GM23338 (cell line): Measurements from ENCODE around the gene PTPRN2. TPM values are rescaled to one million over a fixed set of nuclear protein-coding genes. Genes with fewer than 3 reads are reported as not detected.

Experiments
- ATAC-seq: fragments of 200-7000 bp; cut with Tn5 transposase; 3 replicates; pipeline ENCODE4 v1.9.1; 2020
- DNase-seq: peaks from one replicate; pipeline ENCODE4 v3.0.0-alpha.2; 2015; ENCODE audit warnings: low spot score
- H2AFZ ChIP-seq: fragments of 200-600 bp; sonication (generic); 2 replicates; pipeline ENCODE4 v1.8.0; 2016; ENCODE audit warnings: antibody characterized with exemption, mild to moderate bottlenecking, moderate library complexity
- H3F3A ChIP-seq: fragments of 200-600 bp; sonication (generic); replicated peaks from 2 replicates; pipeline ENCODE4 v1.8.0; 2017; ENCODE audit warnings: antibody characterized with exemption, mixed run types, low read depth
- H3K27ac ChIP-seq: fragments of 200-600 bp; sonication (generic); 2 replicates; pipeline ENCODE4 v1.6.1; 2016; ENCODE audit warnings: low read depth
- H3K27me3 ChIP-seq: fragments of 200-600 bp; sonication (generic); 2 replicates; pipeline ENCODE4 v1.8.0; 2016; ENCODE audit warnings: mild to moderate bottlenecking, mixed run types, moderate library complexity; ENCODE audit not compliant: insufficient read depth
- H3K36me3 ChIP-seq: fragments of 200-600 bp; sonication (generic); 2 replicates; pipeline ENCODE4 v1.8.0; 2016; ENCODE audit warnings: mild to moderate bottlenecking; ENCODE audit not compliant: insufficient read depth
- H3K4me1 ChIP-seq: fragments of 200-600 bp; sonication (generic); 2 replicates; pipeline ENCODE4 v1.8.0; 2016; ENCODE audit warnings: mild to moderate bottlenecking, moderate library complexity; ENCODE audit not compliant: insufficient read depth
- H3K4me2 ChIP-seq: fragments of 200-600 bp; sonication (generic); 2 replicates; pipeline ENCODE4 v1.7.1; 2017; ENCODE audit warnings: mixed run types
- H3K4me3 ChIP-seq: fragments of 200-600 bp; sonication (generic); 2 replicates; pipeline ENCODE4 v1.6.1; 2016; ENCODE audit warnings: mixed run types
- H3K79me2 ChIP-seq: fragments of 200-600 bp; sonication (generic); replicated peaks from 2 replicates; pipeline ENCODE4 v1.8.0; 2017; ENCODE audit warnings: mild to moderate bottlenecking; ENCODE audit not compliant: insufficient read depth
- H3K9me2 ChIP-seq: fragments of 200-600 bp; sonication (generic); 2 replicates; pipeline ENCODE4 v1.8.0; 2017; ENCODE audit not compliant: insufficient read depth
- H4K20me1 ChIP-seq: fragments of 200-600 bp; sonication (generic); replicated peaks from 2 replicates; pipeline ENCODE4 v1.8.0; 2017; ENCODE audit warnings: mild to moderate bottlenecking; ENCODE audit not compliant: insufficient read depth
- H3K27ac Mint-ChIP-seq: 2 replicates; pipeline ENCODE4 v1.8.0; 2020; ENCODE audit warnings: inconsistent platforms, mild to moderate bottlenecking, moderate library complexity, mixed read lengths
- H3K27me3 Mint-ChIP-seq: 3 replicates; pipeline ENCODE4 v1.8.0; 2022; ENCODE audit warnings: low read depth, mild to moderate bottlenecking, moderate library complexity, mixed read lengths, inconsistent platforms; ENCODE audit not compliant: insufficient read depth, poor library complexity
- H3K36me3 Mint-ChIP-seq: 3 replicates; pipeline ENCODE4 v1.8.0; 2021; ENCODE audit warnings: low read depth, mild to moderate bottlenecking, inconsistent platforms, moderate library complexity, mixed read lengths
- H3K4me1 Mint-ChIP-seq: 3 replicates; pipeline ENCODE4 v1.8.0; 2020; ENCODE audit warnings: mild to moderate bottlenecking, inconsistent platforms, mixed read lengths
- H3K4me3 Mint-ChIP-seq: 3 replicates; pipeline ENCODE4 v1.8.0; 2021; ENCODE audit warnings: moderate library complexity, mild to moderate bottlenecking, inconsistent platforms, mixed read lengths
- H3K9me3 Mint-ChIP-seq: 3 replicates; pipeline ENCODE4 v1.8.0; 2020; ENCODE audit warnings: moderate library complexity, mild to moderate bottlenecking, inconsistent platforms, mixed read lengths
- CREB1 ChIP-seq: fragments of 250-450 bp; sonication (Bioruptor Pico); IDR thresholded peaks from 2 replicates; pipeline ENCODE4 v1.5.0; 2020; ENCODE audit warnings: low read depth, mild to moderate bottlenecking, moderate library complexity
- CTCF ChIP-seq, 2 experiments: fragments of 200-600 bp in 1 of 2; sonication (generic) in 1 of 2; conservative IDR thresholded peaks; 2 replicates each; pipeline versions ENCODE4 v1.5.1 to v1.6.1; 2016 to 2017; ENCODE audit warnings: antibody characterized with exemption in 2 of 2, low read depth in 2 of 2, mild to moderate bottlenecking in 2 of 2, moderate library complexity in 1 of 2
- ETS1 ChIP-seq: IDR thresholded peaks from 2 replicates; pipeline ENCODE4 v1.6.1; 2016; ENCODE audit warnings: antibody characterized with exemption
- EZH2 ChIP-seq: fragments of 200-600 bp; sonication (generic); IDR thresholded peaks from one replicate; pipeline ENCODE4 v1.8.0; 2017; ENCODE audit warnings: antibody characterized with exemption, mild to moderate bottlenecking, low read depth; ENCODE audit not compliant: unreplicated experiment
- EZH2phosphoT487 ChIP-seq: fragments of 200-600 bp; sonication (generic); IDR thresholded peaks from one replicate; pipeline ENCODE4 v1.8.1; 2018; ENCODE audit warnings: antibody characterized with exemption; ENCODE audit not compliant: unreplicated experiment
- JUNB ChIP-seq: IDR thresholded peaks from one replicate; pipeline ENCODE4 v1.6.1; 2016; ENCODE audit warnings: antibody characterized with exemption; ENCODE audit not compliant: unreplicated experiment
- NANOG ChIP-seq: IDR thresholded peaks from 2 replicates; pipeline ENCODE4 v1.6.1; 2016; ENCODE audit warnings: antibody characterized with exemption, borderline replicate concordance
- POLR2AphosphoS5 ChIP-seq: IDR thresholded peaks from 2 replicates; pipeline ENCODE4 v1.6.1; 2016; ENCODE audit warnings: antibody characterized with exemption, low read depth
- REST ChIP-seq: IDR thresholded peaks from one replicate; pipeline ENCODE4 v1.6.1; 2018; ENCODE audit warnings: antibody characterized with exemption; ENCODE audit not compliant: unreplicated experiment
- STAT1 ChIP-seq: IDR thresholded peaks from one replicate; pipeline ENCODE4 v1.6.1; 2016; ENCODE audit warnings: antibody characterized with exemption; ENCODE audit not compliant: unreplicated experiment
- ZNF114 ChIP-seq: fragments of 250-450 bp; sonication (Bioruptor Pico); IDR thresholded peaks from 2 replicates; pipeline ENCODE4 v1.5.0; 2020; ENCODE audit warnings: mild to moderate bottlenecking, moderate library complexity
- ZNF331 ChIP-seq: fragments of 250-450 bp; sonication (Bioruptor Pico); IDR thresholded peaks from 2 replicates; pipeline ENCODE4 v1.5.0; 2020; ENCODE audit warnings: low read depth, mild to moderate bottlenecking, moderate library complexity
- ZNF462 ChIP-seq: fragments of 250-450 bp; sonication (Bioruptor Pico); IDR thresholded peaks from 2 replicates; pipeline ENCODE4 v1.5.0; 2020; ENCODE audit warnings: mild to moderate bottlenecking, moderate library complexity
- polyA plus RNA-seq: library from polyadenylated mRNA; unstranded; fragments of >200 nt; fragmentation: Nextera tagmentation; extraction: Ambion mirVana; gene quantifications from 2 replicates; pipeline ENCODE4 v1.2.1, GENCODE V29; 2016
- total RNA-seq: library from RNA; depleted of rRNA; stranded (reverse); fragments of >200 nt; shearing (Covaris generic); gene quantifications from 2 replicates; pipeline ENCODE4 v1.2.3, GENCODE V29; 2014

Gene PTPRN2
- total and polyA plus RNA-seq, 2 experiments from 2014 or later, result 0.87 to 4.0 TPM

GRCh38 chr7:157538321-157538720 is 1049.3 kb downstream of the PTPRN2 start (continued):
- TF ChIP-seq REST (no peak), ZNF331 (CRISPR knock-in tag) (no peak), EZH2 (no peak), JUNB (no peak)

GRCh38 chr7:157537056-157537455 is 1050.6 kb downstream of the PTPRN2 start:
- Histone ChIP-seq H3F3A (no peaks in the 10 kb centered on the region), H2AFZ (no peak overlapping the region), H3K27me3 (no peaks in the 10 kb centered on the region), H3K79me2 (no peaks in the 10 kb centered on the region), H3K36me3 (no peaks in the 10 kb centered on the region), H3K4me3 (no peak overlapping the region), H3K4me1 (no peaks in the 10 kb centered on the region), H3K27ac (no peak overlapping the region), H3K4me2 (no peak overlapping the region), H4K20me1 (no peaks in the 10 kb centered on the region), H3K9me2 (no peaks in the 10 kb centered on the region)
- H3K4me3 Mint-ChIP-seq, result no peak overlapping the region
- H3K36me3 Mint-ChIP-seq, result peaks cover 32% of the 10 kb centered on the region
- no peak overlapping the region for H3K27ac Mint-ChIP-seq
- no peaks in the 10 kb centered on the region for H3K4me1 Mint-ChIP-seq
- ATAC-seq (no peak), DNase-seq (no peak)
- peaks cover 94% of the 10 kb centered on the region for H3K9me3 Mint-ChIP-seq
- peaks cover 2% of the 10 kb centered on the region for H3K27me3 Mint-ChIP-seq
- no peak for TF ChIP-seq ZNF331 (CRISPR knock-in tag)
- TF ChIP-seq ZNF114, result no peak
- no peak for TF ChIP-seq ZNF462
- no peak for TF ChIP-seq CREB1 (CRISPR knock-in tag)
- TF ChIP-seq EZH2, result no peak
- TF ChIP-seq NANOG, result no peak
- no peak for TF ChIP-seq JUNB
- TF ChIP-seq ETS1, result no peak
- no peak for TF ChIP-seq EZH2phosphoT487
- TF ChIP-seq POLR2AphosphoS5, result no peak
- no peak for TF ChIP-seq CTCF (conservative IDR thresholded peaks at IDR 0.05; ENCODE audit: low read depth in 2 of 2)
- TF ChIP-seq STAT1, result no peak
